ENCODE measurements around the gene DHX40. TPM values are rescaled to one million over a fixed set of nuclear protein-coding genes. Genes with fewer than 3 reads are reported as not detected.
A peak's percentile ranks its signal among the peaks of the same experiment; 100 is the strongest.

Gene DHX40
- total and polyA plus RNA-seq, 8 donors = 14.0 to 109 (median 23.0) TPM

DNA sequence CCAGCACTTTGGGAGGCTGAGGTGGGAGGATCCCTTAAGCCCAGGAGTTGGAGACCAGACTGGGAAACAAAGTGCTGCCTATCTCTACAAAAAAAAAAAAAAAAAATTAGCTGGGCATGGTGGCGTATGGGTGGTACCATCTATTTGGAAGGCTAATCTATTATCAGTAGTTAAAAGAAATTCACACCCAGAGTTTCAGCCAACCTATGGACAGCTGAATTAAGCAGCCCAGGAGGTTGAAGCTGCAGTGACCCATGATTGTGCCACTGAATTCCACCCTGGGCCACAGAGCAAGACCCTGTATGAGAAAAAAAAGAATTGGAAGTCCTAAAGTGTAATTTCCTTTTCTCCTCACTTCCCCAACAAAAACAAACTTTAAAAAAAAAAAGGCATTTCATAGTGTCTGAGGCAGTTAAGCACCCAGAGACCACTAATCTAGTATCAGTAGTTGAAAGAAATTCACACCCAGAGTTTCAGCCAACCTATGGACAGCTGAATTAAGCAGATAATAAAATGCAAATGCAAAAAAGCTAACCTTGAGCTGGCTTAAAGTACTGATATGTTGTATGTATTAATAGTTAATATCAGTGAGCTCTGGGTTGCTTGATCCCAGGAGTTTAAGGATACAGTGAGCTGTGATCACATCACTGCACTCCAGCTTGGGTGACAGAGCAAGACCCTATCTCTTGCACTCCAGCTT lies 72.4 kb downstream of the DHX40 start:
- DNase-seq = no peak
- Histone ChIP-seq H3K27me3 (no peaks in the 10 kb centered on the region), H3K4me1 (peaks cover 46 to 98% (median 68%) of the 10 kb centered on the region in 4 donors), H3K4me3 (no peak overlapping the region), H3K36me3 (no peaks in the 10 kb centered on the region), H3K27ac (peak overlapping the region in 2 of 5 donors; percentile 28 to 46), H3K9me3 (no peaks in the 10 kb centered on the region)
- TF ChIP-seq, protein P1, sequence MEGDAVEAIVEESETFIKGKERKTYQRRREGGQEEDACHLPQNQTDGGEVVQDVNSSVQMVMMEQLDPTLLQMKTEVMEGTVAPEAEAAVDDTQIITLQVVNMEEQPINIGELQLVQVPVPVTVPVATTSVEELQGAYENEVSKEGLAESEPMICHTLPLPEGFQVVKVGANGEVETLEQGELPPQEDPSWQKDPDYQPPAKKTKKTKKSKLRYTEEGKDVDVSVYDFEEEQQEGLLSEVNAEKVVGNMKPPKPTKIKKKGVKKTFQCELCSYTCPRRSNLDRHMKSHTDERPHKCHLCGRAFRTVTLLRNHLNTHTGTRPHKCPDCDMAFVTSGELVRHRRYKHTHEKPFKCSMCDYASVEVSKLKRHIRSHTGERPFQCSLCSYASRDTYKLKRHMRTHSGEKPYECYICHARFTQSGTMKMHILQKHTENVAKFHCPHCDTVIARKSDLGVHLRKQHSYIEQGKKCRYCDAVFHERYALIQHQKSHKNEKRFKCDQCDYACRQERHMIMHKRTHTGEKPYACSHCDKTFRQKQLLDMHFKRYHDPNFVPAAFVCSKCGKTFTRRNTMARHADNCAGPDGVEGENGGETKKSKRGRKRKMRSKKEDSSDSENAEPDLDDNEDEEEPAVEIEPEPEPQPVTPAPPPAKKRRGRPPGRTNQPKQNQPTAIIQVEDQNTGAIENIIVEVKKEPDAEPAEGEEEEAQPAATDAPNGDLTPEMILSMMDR (IDR thresholded peaks at IDR 0.05) = no peak
- TF ChIP-seq POLR2A (IDR thresholded peaks at IDR 0.05) = no peak
- TF ChIP-seq EP300 (IDR thresholded peaks at IDR 0.05) = no peak
- no peak for TF ChIP-seq POLR2AphosphoS5 (IDR thresholded peaks at IDR 0.05)
- intact Hi-C loops (cut with DNase I; ENCODE audit: low total_unique reads) = no loop called here
- 33 to 80% (median 44%) methylated on average over 1 of the region's 1 CpG for WGBS, 5 donors

DNA sequence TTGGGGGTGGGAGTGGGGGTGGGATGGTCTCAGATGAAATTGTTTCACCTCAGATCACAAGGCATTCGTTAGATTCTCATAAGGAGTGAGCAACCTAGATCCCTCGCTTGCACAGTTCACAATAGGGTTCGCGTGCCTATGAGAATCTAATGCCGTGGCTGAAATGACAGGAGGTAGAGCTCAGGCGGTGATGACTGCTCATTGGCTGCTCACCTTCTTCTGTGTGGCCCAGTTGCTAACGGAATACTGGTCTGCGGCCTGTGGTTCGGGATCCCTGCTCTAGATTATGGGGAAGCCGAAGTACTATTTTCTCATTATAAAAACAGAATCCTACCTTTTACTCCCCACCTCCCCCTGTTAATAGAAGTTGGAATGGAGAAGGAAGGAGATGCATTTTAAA lies 73.1 kb downstream of the DHX40 start:
- WGBS, 5 donors = 74 to 80% (median 76%) methylated on average over 10 of the region's 10 CpGs
- no peaks in the 10 kb centered on the region for H3K36me3 ChIP-seq
- H3K9me3 ChIP-seq = no peaks in the 10 kb centered on the region
- H3K27ac ChIP-seq = no peak overlapping the region
- TF ChIP-seq POLR2A (IDR thresholded peaks at IDR 0.05) (no peak), POLR2AphosphoS5 (IDR thresholded peaks at IDR 0.05) (no peak), EP300 (IDR thresholded peaks at IDR 0.05) (no peak)
- TF ChIP-seq, protein P1 (IDR thresholded peaks at IDR 0.05) = no peak
- intact Hi-C loops (cut with DNase I; ENCODE audit: low total_unique reads) = no loop called here
- H3K27me3 ChIP-seq = no peaks in the 10 kb centered on the region
- no peak overlapping the region for H3K4me3 ChIP-seq
- DNase-seq = no peak
- peaks cover 46 to 98% (median 69%) of the 10 kb centered on the region in 4 donors for H3K4me1 ChIP-seq

DNA sequence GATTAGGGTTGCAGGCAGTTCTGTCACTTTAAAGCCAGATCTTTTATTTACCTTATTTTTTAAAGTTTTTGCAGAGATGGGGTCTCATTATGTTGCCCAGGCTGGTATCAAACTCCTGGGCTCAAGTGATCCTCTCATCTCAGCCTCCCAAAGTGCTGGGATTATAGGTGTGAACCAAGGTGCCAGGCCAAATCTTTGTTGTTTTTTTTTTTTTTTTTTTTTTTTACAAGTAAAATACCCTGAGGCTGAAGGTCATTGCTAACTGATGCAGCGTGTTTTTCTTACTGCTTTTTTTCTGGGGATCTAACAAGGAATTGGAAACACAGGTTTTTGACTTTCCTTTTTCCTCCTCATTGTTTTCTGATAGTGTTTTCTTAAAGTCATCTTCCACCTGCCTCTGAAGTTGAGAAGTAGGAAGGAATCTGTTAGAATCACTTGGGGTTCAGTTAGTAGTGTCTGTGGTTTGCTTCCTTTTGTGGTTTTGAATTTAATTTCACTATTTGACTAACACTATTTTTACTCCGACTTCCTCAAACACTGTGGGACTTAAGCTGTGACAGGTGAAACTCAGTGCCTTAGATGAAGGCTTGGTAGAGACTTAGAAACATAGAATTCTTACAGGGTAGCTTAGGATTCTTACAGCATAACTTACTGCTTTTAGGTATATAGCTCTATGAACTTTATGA lies 76.5 kb downstream of the DHX40 start:
- Histone ChIP-seq H3K4me1 (peaks cover 34 to 85% (median 62%) of the 10 kb centered on the region in 4 donors), H3K4me3 (no peak overlapping the region), H3K36me3 (peaks cover 10 to 29% (median 25%) of the 10 kb centered on the region in 4 donors), H3K9me3 (no peaks in the 10 kb centered on the region), H3K27me3 (no peaks in the 10 kb centered on the region), H3K27ac (peak overlapping the region in 3 of 5 donors; percentile 21 to 58 (median 31))
- intact Hi-C loops (cut with DNase I; ENCODE audit: low total_unique reads) = no loop called here
- 14 to 44% (median 25%) methylated on average over 2 of the region's 2 CpGs for WGBS, 5 donors
- TF ChIP-seq POLR2AphosphoS5 (IDR thresholded peaks at IDR 0.05) (no peak), POLR2A (IDR thresholded peaks at IDR 0.05) (no peak), EP300 (IDR thresholded peaks at IDR 0.05) (no peak)
- TF ChIP-seq, protein P1 (IDR thresholded peaks at IDR 0.05) = no peak
- peak in 1 of 2 donors; percentile 44 for DNase-seq

DNA sequence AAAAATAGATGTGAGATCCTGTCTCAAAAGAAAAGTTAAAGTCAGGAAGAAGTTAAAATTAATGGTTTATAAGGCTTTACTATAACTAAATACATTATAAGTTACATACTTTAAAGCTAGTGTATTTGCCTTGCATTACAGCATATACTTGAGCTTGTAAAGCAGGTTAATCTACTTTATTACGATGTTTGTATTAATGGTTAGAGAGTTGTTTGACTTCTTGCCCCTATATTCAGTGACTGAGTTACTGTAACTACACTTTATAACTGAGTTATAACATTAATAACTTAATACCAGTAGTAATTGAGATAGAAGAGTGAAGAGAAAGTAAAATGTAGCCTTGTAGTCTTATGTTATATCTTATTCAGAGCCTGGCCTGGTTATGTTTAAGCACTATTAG lies 77.2 kb downstream of the DHX40 start:
- peak overlapping the region in 3 of 5 donors; percentile 17 to 58 (median 31) for H3K27ac ChIP-seq
- no peaks in the 10 kb centered on the region for H3K9me3 ChIP-seq
- WGBS, 5 donors = 30 to 56% (median 45%) methylated on average over 1 of the region's 1 CpG
- peaks cover 34 to 85% (median 62%) of the 10 kb centered on the region in 4 donors for H3K4me1 ChIP-seq
- DNase-seq = peak in 1 of 2 donors; percentile 57
- no peaks in the 10 kb centered on the region for H3K27me3 ChIP-seq
- TF ChIP-seq, protein P1 (IDR thresholded peaks at IDR 0.05) = no peak
- TF ChIP-seq POLR2A (IDR thresholded peaks at IDR 0.05) (no peak), POLR2AphosphoS5 (IDR thresholded peaks at IDR 0.05) (no peak), EP300 (IDR thresholded peaks at IDR 0.05) (no peak)
- intact Hi-C loops (cut with DNase I; ENCODE audit: low total_unique reads) = no loop called here
- H3K36me3 ChIP-seq = peaks cover 14 to 34% (median 30%) of the 10 kb centered on the region in 4 donors
- H3K4me3 ChIP-seq = no peak overlapping the region
